HepG2 (cell line): ENCODE data around the gene ZNF343. TPM values are rescaled to one million over a fixed set of nuclear protein-coding genes. Genes with fewer than 3 reads are reported as not detected.

Experiments used
- ELK4 ChIP-seq: sonication (generic); formaldehyde crosslinking; IDR thresholded peaks from 2 replicates; pipeline ENCODE4 v1.9.0; 2021; ENCODE audit warnings: missing genetic modification reagents, borderline replicate concordance
- HNF1A ChIP-seq, 2 experiments: sonication (generic) in 1 of 2; formaldehyde crosslinking in 1 of 2; IDR thresholded peaks; 2 replicates each; pipeline versions ENCODE4 v1.4.0 to v1.6.1; 2016 to 2020; ENCODE audit warnings: borderline replicate concordance in 1 of 2, low read depth in 1 of 2, mild to moderate bottlenecking in 1 of 2, missing genetic modification reagents in 1 of 2
- KDM4B ChIP-seq: sonication (generic); formaldehyde crosslinking; IDR thresholded peaks from 2 replicates; pipeline ENCODE4 v1.4.0; 2020; ENCODE audit warnings: missing genetic modification reagents
- NCOA1 ChIP-seq: sonication (generic); formaldehyde crosslinking; IDR thresholded peaks from 2 replicates; pipeline ENCODE4 v1.9.0; 2021; ENCODE audit warnings: missing genetic modification reagents
- PHB2 ChIP-seq: fragments of 450-650 bp; IDR thresholded peaks from 2 replicates; pipeline ENCODE4 v1.6.1; 2018; ENCODE audit not compliant: partially characterized antibody
- SMAD3 ChIP-seq: sonication (generic); formaldehyde crosslinking; IDR thresholded peaks from 2 replicates; pipeline ENCODE4 v1.4.0; 2020; ENCODE audit warnings: missing genetic modification reagents
- ZBTB40 ChIP-seq, 2 experiments: fragments of 450-650 bp in 1 of 2; sonication (generic) in 1 of 2; formaldehyde crosslinking in 1 of 2; IDR thresholded peaks; 2 replicates each; pipeline versions ENCODE4 v1.6.1 to v1.8.0; 2016 to 2022; ENCODE audit warnings: antibody characterized with exemption in 1 of 2, mild to moderate bottlenecking in 1 of 2, missing genetic modification reagents in 1 of 2
- ZBTB49 ChIP-seq: sonication (generic); formaldehyde crosslinking; IDR thresholded peaks from 2 replicates; pipeline ENCODE4 v1.4.0; 2020; ENCODE audit warnings: missing genetic modification reagents, borderline replicate concordance
- ZSCAN22 ChIP-seq: sonication (generic); formaldehyde crosslinking; IDR thresholded peaks from 2 replicates; pipeline ENCODE4 v1.4.0; 2020; ENCODE audit warnings: mild to moderate bottlenecking, missing genetic modification reagents
- polyA plus RNA-seq, 8 experiments: library from polyadenylated mRNA; depleted of rRNA in 3 of 8; stranded (reverse) in 7 of 8; unstranded in 1 of 8; fragments of >200 nt; fragmentation: Illumina TruSeq in 4 of 8; extraction: Trizol in 4 of 8; gene quantifications; 2 replicates each; pipeline versions ENCODE4 v1.2.1 to v1.2.3, GENCODE V29; 2011 to 2016; ENCODE audit warnings: low read depth in 4 of 8, missing spikeins in 1 of 8, mixed read lengths in 1 of 8; ENCODE audit not compliant: insufficient read depth in 1 of 8
- total RNA-seq, 5 experiments: library from RNA; depleted of rRNA; stranded (reverse); fragments of >200 nt; fragmentation: Illumina TruSeq; extraction: Trizol; gene quantifications; 2 replicates each; pipeline ENCODE4 v1.2.3, GENCODE V29; 2016; ENCODE audit warnings: low read depth in 1 of 5

Gene ZNF343
- total and polyA plus RNA-seq, 2 of the 13 experiments (the other 11 are each of a cell fraction or from before 2014, with no cell fraction given): 16.4 to 22.1 TPM

GRCh38 chr20:2508631-2509467 is at the start of gene ZNF343 (continued):
- TF ChIP-seq KDM4B (CRISPR knock-in tag) (0 out of 2 replicates have a peak, but pooled peaks have one; percentile 18), ZSCAN22 (CRISPR knock-in tag) (no peak), SMAD3 (peak; percentile 99), ZBTB40 (IDR thresholded peaks at IDR 0.05) (peak; percentile 93), ZBTB40 (CRISPR knock-in tag; IDR thresholded peaks at IDR 0.05) (peak; percentile 22; the same call in 1 of the 2 replicates), ELK4 (peak; percentile 91), NCOA1 (peak; percentile 84; the same call in 1 of the 2 replicates), HNF1A (IDR thresholded peaks at IDR 0.05; ENCODE audit: low read depth) (peak; percentile 31; the same call in 1 of the 2 replicates), HNF1A (CRISPR knock-in tag; IDR thresholded peaks at IDR 0.05; ENCODE audit: borderline replicate concordance) (0 out of 2 replicates have a peak, but pooled peaks have one; percentile 20), PHB2 (no peak), ZBTB49 (peak; percentile 54)
